SK-N-SH (cell line): Measurements from ENCODE around the gene RASSF3.

ENCODE experiments used
- EP300 ChIP-seq, 2 experiments: IDR thresholded peaks; 2 replicates each; pipeline versions ENCODE4 v1.4.0 to v1.6.1; 2012; ENCODE audit warnings: borderline replicate concordance in 1 of 2, low read depth in 1 of 2, low read length in 1 of 2
- YY1 ChIP-seq: IDR thresholded peaks from 2 replicates; pipeline ENCODE4 v1.4.0; 2012; ENCODE audit warnings: low read depth, mild to moderate bottlenecking

DNA sequence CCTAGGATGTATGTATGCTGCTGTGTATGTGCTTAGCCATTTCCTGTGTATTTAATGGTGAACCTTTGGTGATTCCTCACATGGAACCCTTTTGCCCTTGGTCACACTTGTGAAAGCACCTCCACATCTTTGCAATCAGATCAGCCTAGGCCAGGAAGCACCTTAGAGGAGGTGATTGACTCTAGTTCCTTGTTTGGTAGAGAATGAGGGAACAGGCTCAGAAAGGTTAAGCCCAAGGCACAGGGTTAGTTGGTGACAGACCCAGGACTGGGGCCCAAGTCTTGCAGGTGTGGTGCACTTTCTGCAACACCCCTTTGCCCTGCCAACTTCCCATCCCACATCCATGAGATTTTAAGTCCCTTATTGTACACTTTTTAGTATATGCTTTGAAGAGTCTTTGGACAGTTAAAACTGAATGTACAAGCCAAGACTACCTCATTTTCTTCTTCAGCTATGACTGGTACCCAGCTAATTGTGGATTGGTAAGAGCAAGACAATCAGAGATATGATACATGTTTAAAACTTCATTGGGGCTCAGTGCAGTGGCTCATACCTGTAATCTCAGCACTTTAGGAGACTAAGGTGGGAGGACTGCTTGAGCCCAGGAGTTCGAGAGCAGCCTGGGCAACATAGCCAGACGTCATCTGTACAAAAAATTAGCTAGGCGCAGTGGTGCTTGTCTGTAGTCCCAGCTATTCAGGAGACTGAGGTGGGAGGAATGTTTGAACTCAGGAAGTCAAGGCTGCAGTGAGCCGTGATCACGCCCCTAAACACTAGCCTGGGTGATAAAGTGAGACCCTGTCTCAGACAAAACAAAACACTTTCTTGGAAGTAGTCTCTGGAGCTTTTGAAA lies 71.1 kb downstream of the RASSF3 start:
- TF ChIP-seq YY1 (no peak), EP300 (IDR thresholded peaks at IDR 0.05; ENCODE audit: borderline replicate concordance in 1 of 2, low read depth in 1 of 2, low read length in 1 of 2) (no peak)
